HFF-Myc (cell line): ENCODE measurements around the gene ACE.
A peak's percentile ranks its signal among the peaks of the same experiment; 100 is the strongest.

Experiments
- DNase-seq: peaks from one replicate; pipeline ENCODE4 v3.0.0-alpha.2; 2011; ENCODE audit warnings: low read depth; ENCODE audit errors: extremely low read depth
- H3K4me3 ChIP-seq: replicated peaks from 2 replicates; pipeline ENCODE4 v1.5.1; 2011; ENCODE audit warnings: low read depth, mild to moderate bottlenecking, control low read depth, low read length
- CTCF ChIP-seq: IDR thresholded peaks from 2 replicates; pipeline ENCODE4 v1.5.1; 2012; ENCODE audit warnings: mild to moderate bottlenecking, low read depth, low read length, control low read depth; ENCODE audit errors: missing control alignments

ACE gene

GRCh38 chr17:63434951-63435571, 41.8 kb upstream of the ACE start:
- peak; percentile 7 for TF ChIP-seq CTCF
- DNase-seq: no peak
- no peak overlapping the region for H3K4me3 ChIP-seq

DNA sequence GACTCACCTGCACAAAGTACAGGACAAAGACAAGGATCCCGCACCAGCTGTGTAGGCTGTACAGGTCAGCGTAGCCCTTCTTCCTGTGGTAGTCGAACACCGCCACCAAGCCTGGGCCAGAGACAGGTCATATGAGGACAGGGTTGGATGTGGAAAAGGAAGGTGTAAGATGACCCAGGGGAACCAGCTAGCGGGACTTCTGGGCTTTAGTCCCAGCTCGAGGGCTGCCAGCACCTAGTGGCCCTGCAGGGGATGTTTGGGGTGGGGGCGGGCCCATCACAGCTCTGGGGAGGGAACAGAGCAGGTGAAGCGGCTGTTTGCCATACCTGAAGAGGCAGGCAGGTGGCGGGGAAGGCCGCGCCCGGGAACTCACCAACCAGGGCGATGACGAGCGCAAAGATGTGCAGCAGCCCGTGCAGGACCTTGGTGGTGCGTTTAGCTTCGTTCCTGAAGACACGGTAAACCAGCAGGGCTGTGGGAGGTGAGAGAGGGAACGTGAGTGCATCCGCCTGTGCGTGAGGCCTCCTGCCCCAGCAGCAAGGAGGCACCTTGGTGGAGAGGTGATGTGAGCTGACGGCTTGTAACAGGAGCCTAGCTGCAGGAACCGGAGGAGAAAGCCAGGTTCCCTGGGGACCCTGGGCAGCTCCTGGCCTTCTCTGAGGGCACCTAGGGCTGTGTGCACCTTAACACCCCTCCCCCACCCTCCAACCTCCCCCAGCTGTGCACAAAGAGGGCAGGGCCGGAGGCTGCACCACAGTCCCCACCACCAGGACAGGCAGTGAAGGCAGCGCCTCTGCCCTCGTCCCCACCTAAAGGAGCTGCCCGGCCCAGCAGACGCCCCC, 41.0 kb upstream of the ACE start:
- H3K4me3 ChIP-seq: no peak overlapping the region
- TF ChIP-seq CTCF: no peak
- no peak for DNase-seq

- no peak overlapping the region for H3K4me3 ChIP-seq
- DNase-seq: no peak
- peak; percentile 24 for TF ChIP-seq CTCF
Observed at GRCh38 chr17:63436523-63437110, 40.2 kb upstream of the ACE start.

DNA sequence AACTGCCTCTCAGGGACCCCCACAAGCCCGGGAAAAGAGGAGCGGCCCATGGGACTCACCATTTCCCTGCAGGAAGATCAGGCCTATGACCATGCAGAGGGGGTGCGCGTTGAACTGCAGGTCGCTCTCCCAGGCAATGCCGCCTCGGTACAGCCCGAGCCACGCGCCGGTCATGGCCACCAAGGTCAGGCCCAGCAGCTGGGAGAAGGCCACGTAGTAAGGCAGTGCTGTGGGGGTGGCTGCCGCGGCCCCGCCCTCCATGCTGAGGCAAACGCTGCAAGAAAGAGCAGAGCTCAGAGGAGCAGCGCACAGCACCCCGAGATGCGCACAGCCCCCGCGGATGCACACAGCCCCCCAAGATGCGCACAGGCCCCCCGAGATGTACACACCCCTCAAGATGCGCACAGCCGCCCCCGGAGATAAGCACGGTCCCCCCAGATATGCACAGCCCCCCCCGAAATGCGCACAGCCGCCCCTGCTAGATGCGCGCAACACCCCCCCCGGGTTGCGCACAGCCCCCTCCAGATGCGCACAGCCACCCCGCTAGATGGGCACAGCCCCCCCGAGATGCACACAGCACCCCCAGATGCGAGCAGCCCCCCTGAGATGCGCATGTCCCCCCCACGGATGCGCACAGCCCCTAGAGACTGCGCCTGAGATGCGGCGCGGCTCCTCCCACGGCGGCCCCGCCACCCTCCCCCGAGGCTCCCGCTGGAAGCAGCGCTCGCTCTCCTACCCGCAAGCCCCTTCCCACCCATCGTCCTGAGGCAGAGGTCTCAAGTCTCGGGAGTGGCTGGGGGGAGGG, 39.4 kb upstream of the ACE start:
- no peak overlapping the region for H3K4me3 ChIP-seq
- DNase-seq: no peak
- TF ChIP-seq CTCF: no peak

GRCh38 chr17:63438092-63439051, 38.5 kb upstream of the ACE start:
- no peak for DNase-seq
- no peak overlapping the region for H3K4me3 ChIP-seq
- no peak for TF ChIP-seq CTCF
